ENCODE results near the gene TMEM130. TPM values are rescaled to one million over a fixed set of nuclear protein-coding genes. Genes with fewer than 3 reads are reported as not detected.

TMEM130 gene
- total RNA-seq, 1 experiment from 2014 or later = not detected

DNA sequence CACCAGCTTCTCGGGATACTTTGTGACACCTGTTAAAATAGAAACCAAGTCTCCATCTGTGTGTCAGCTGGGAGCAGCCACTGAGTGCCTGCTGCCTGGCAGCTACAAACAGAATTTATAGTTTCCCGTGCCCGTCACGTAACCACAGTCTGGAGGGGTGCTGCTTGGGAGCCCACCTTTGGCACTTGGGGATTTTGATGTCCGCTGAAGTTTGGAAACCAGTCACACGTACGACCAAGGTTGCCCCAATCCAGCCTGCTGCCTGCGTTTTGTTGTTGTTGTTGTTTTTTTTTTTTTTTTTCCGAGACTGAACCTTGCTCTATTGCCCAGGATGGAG, 10.1 kb upstream of the TMEM130 start:
- Histone ChIP-seq H3K9me3 (no peaks in the 10 kb centered on the region), H3K4me3 (ENCODE audit: low read depth, low read length) (peak overlapping the region; percentile 99), H3K36me3 (ENCODE audit: control insufficient read depth, insufficient read depth, low read length) (peaks cover 2% of the 10 kb centered on the region), H3K27me3 (replicated peaks; ENCODE audit: control insufficient read depth, insufficient read depth, low read length) (no peaks in the 10 kb centered on the region), H3K4me1 (no peaks in the 10 kb centered on the region)
- CTCF ChIA-PET = interaction anchor here (0.7 kb wide), 2 partner anchors 9 to 11 kb away, joined by 3 read pairs; no protein-coding TSS in a partner anchor
- Mint-ChIP-seq H3K27me3 (ENCODE audit: insufficient read depth, unreplicated experiment) (no peaks in the 10 kb centered on the region), H3K27ac (ENCODE audit: unreplicated experiment) (no peak overlapping the region), H3K4me1 (ENCODE audit: low read depth, unreplicated experiment) (no peaks in the 10 kb centered on the region), H3K4me3 (ENCODE audit: unreplicated experiment) (peak overlapping the region; percentile 86), H3K36me3 (ENCODE audit: insufficient read depth, unreplicated experiment) (peaks cover 44% of the 10 kb centered on the region), H3K9me3 (ENCODE audit: unreplicated experiment) (no peaks in the 10 kb centered on the region)
- no TSS peak for BruUV-seq (replicated peaks)
- TF ChIP-seq, protein P1, sequence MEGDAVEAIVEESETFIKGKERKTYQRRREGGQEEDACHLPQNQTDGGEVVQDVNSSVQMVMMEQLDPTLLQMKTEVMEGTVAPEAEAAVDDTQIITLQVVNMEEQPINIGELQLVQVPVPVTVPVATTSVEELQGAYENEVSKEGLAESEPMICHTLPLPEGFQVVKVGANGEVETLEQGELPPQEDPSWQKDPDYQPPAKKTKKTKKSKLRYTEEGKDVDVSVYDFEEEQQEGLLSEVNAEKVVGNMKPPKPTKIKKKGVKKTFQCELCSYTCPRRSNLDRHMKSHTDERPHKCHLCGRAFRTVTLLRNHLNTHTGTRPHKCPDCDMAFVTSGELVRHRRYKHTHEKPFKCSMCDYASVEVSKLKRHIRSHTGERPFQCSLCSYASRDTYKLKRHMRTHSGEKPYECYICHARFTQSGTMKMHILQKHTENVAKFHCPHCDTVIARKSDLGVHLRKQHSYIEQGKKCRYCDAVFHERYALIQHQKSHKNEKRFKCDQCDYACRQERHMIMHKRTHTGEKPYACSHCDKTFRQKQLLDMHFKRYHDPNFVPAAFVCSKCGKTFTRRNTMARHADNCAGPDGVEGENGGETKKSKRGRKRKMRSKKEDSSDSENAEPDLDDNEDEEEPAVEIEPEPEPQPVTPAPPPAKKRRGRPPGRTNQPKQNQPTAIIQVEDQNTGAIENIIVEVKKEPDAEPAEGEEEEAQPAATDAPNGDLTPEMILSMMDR (IDR thresholded peaks at IDR 0.05; ENCODE audit: insufficient read depth in 1 of 2, low read depth in 1 of 2, low read length in 1 of 2, severe bottlenecking in 1 of 2, unreplicated experiment in 1 of 2) = no peak
- intact Hi-C loops (cut with micrococcal nuclease; ENCODE audit: unreplicated experiment) = no loop called here
- POLR2A ChIA-PET = no interaction called here
- DNase-seq = no peak

DNA sequence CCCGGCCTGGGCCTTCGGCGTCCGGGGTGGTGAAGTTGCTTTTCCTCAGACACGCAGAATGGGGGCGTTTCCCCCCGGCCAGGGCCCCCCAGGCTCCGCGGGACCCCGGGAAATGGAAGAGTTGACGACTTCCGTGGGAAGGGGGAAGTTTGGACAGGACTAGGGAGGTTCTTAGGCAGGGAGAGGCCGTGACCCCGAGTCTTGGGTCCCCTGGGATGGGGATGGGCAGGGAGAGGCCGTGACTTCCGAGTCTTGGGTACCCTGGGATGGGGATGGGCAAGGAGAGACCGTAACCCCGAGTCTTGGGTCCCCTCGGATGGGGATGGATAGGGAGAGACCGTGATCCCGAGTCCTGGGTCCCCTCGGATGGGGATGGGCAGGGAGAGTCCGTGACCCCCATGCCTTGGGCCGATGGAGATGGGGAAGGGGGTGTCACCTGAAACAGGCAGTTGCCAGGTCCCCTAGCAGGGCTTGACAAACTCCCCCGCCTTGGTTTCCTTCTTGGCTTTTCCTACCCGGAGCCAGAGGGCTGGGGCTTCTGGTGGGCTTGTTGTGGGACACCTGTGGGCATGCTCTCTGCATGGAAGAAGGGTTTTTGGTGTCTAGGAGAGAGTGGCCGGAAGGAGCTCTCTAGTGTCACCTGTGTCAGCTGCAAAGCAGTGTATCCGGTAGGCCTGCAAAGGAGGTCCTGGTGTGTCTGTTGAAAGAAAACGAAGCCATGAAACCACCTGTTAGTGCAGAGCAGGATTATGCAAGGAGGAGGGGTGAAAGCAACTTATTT, 9.6 kb upstream of the TMEM130 start:
- Mint-ChIP-seq H3K4me1 (ENCODE audit: low read depth, unreplicated experiment) (no peaks in the 10 kb centered on the region), H3K27me3 (ENCODE audit: insufficient read depth, unreplicated experiment) (no peaks in the 10 kb centered on the region), H3K27ac (ENCODE audit: unreplicated experiment) (no peak overlapping the region), H3K36me3 (ENCODE audit: insufficient read depth, unreplicated experiment) (peaks cover 42% of the 10 kb centered on the region), H3K9me3 (ENCODE audit: unreplicated experiment) (no peaks in the 10 kb centered on the region), H3K4me3 (ENCODE audit: unreplicated experiment) (peak overlapping the region; percentile 86)
- H3K9me3 ChIP-seq = no peaks in the 10 kb centered on the region
- BruUV-seq (replicated peaks) = no TSS peak
- no peaks in the 10 kb centered on the region for H3K4me1 ChIP-seq
- CTCF ChIA-PET = interaction anchor here (0.6 to 0.7 kb wide), 3 partner anchors 9 to 161 kb away, joined by 3 read pairs; no protein-coding TSS in a partner anchor
- H3K27me3 ChIP-seq (replicated peaks; ENCODE audit: control insufficient read depth, insufficient read depth, low read length) = no peaks in the 10 kb centered on the region
- peak in 1 of 2 experiments; percentile 46 for DNase-seq
- POLR2A ChIA-PET = no interaction called here
- peaks cover under 1% of the 10 kb centered on the region for H3K36me3 ChIP-seq (ENCODE audit: control insufficient read depth, insufficient read depth, low read length)
- TF ChIP-seq, protein P1 (IDR thresholded peaks at IDR 0.05; ENCODE audit: insufficient read depth in 1 of 2, low read depth in 1 of 2, low read length in 1 of 2, severe bottlenecking in 1 of 2, unreplicated experiment in 1 of 2) = no peak
- H3K4me3 ChIP-seq (ENCODE audit: low read depth, low read length) = peak overlapping the region; percentile 99
- intact Hi-C loops (cut with micrococcal nuclease; ENCODE audit: unreplicated experiment) = no loop called here

DNA sequence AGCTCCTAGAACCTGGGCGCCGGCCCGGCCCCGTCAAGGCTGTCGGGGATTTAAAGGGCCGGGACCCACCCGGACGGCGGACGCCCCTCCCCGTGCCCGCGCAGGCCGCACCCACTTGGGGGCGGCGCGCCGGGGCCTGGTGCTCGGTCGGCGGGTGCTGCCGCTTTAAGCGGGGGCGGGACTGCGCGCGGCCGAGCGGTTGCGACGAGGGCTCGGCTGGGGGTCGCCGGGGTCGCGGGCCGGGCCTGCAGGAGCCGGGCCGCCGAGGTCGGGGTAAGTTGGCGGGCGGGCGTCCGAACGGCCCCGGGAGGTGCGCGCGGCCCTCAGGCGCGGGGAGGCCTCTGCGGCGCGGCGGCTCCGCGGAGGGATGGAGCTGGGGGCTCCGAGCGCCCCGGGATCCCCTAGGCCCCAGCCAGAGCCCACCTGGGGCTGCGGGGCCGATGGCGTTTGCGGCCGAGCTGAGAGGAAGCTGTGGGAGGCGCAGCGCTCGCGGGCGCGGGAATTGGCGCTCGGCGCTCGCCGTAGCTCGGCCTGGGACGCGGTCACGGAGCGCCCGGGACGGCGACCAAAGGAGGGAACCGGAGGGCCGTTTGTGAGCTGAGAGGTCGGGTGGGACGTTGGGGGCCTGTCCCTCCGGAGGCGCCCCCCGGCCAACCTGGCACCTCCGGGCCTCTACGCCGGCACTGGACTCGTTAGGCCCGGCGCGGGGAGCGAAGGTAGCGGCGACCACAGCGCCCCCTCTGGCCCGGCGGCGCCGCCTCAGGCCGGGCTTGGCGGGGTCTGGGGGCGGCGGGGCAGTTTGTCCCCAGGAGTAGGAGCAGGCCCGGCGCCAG, 8.8 kb upstream of the TMEM130 start, which contains the start of gene TRRAP:
Gene TRRAP (plus strand): TSS at position 168 of the 833 bp plus-strand sequence. CDS start 2,619 bp downstream, outside the sequence.
- peak; percentile 67 to 87 for DNase-seq
- H3K9me3 ChIP-seq = no peaks in the 10 kb centered on the region
- Mint-ChIP-seq H3K9me3 (ENCODE audit: unreplicated experiment) (no peaks in the 10 kb centered on the region), H3K27me3 (ENCODE audit: insufficient read depth, unreplicated experiment) (no peaks in the 10 kb centered on the region), H3K4me3 (ENCODE audit: unreplicated experiment) (peak within 1 kb of the TSS; percentile 86), H3K36me3 (ENCODE audit: insufficient read depth, unreplicated experiment) (peaks cover 34% of the 10 kb centered on the region), H3K4me1 (ENCODE audit: low read depth, unreplicated experiment) (no peaks in the 10 kb centered on the region), H3K27ac (ENCODE audit: unreplicated experiment) (no peak within 1 kb of the TSS)
- H3K4me3 ChIP-seq (ENCODE audit: low read depth, low read length) = peak within 1 kb of the TSS; percentile 99
- POLR2A ChIA-PET = interaction anchor here (0.7 kb wide), 1 partner anchor 816 kb away, joined by 8 read pairs; no protein-coding TSS in a partner anchor
- TF ChIP-seq, protein P1 (IDR thresholded peaks at IDR 0.05; ENCODE audit: insufficient read depth in 1 of 2, low read depth in 1 of 2, low read length in 1 of 2, severe bottlenecking in 1 of 2, unreplicated experiment in 1 of 2) = peak; percentile 74 to 91
- no peaks in the 10 kb centered on the region for H3K4me1 ChIP-seq
- no peaks in the 10 kb centered on the region; the same call in 1 of the 2 replicates for H3K36me3 ChIP-seq (ENCODE audit: control insufficient read depth, insufficient read depth, low read length)
- intact Hi-C loops (cut with micrococcal nuclease; ENCODE audit: unreplicated experiment) = no loop called here
- no peaks in the 10 kb centered on the region for H3K27me3 ChIP-seq (replicated peaks; ENCODE audit: control insufficient read depth, insufficient read depth, low read length)
- CTCF ChIA-PET = interaction anchor here (0.6 kb wide), 1 partner anchor 160 kb away, joined by 3 read pairs; no protein-coding TSS in a partner anchor
- BruUV-seq (replicated peaks) = TSS peak; percentile 81
